Hepatocyte (in vitro differentiated cells): ENCODE results near the gene OR9Q1.

Experiments
- CTCF ChIP-seq: fragments of 200-600 bp; sonication (generic); IDR thresholded peaks from 2 replicates; pipeline ENCODE4 v1.5.1; 2016; ENCODE audit warnings: antibody characterized with exemption, mild to moderate bottlenecking; ENCODE audit not compliant: poor library complexity
- EZH2 ChIP-seq: fragments of 200-600 bp; sonication (generic); IDR thresholded peaks from 2 replicates; pipeline ENCODE4 v1.6.1; 2016; ENCODE audit warnings: antibody characterized with exemption, mild to moderate bottlenecking, borderline replicate concordance
- EZH2phosphoT487 ChIP-seq: fragments of 200-600 bp; sonication (generic); IDR thresholded peaks from one replicate; pipeline ENCODE4 v1.6.1; 2018; ENCODE audit warnings: antibody characterized with exemption, mild to moderate bottlenecking, low read depth, moderate library complexity; ENCODE audit not compliant: unreplicated experiment, severe bottlenecking

GRCh38 chr11:58011771-58012170 lies 11.9 kb upstream of the OR9Q1 start:
- TF ChIP-seq CTCF (no peak), EZH2phosphoT487 (no peak), EZH2 (no peak)
